Body of pancreas (tissue), 4 donors: ENCODE data around the gene DNAJC7.

Experiments used
- POLR2A ChIP-seq, 3 donors: fragments of 450-650 bp; IDR thresholded peaks; one replicate each; pipeline ENCODE4 v1.6.1; 2016; ENCODE audit warnings: antibody characterized with exemption in 3 of 3, mild to moderate bottlenecking in 2 of 3
- TF ChIP-seq, protein P1 (sequence below), 7 experiments: fragments of 450-650 bp in 4 of 7; fragments of 200-600 bp in 3 of 7; sonication (generic) in 3 of 7; IDR thresholded peaks; one replicate each; pipeline ENCODE4 v1.5.1; 2016 to 2019; ENCODE audit warnings: antibody characterized with exemption in 7 of 7

DNA sequence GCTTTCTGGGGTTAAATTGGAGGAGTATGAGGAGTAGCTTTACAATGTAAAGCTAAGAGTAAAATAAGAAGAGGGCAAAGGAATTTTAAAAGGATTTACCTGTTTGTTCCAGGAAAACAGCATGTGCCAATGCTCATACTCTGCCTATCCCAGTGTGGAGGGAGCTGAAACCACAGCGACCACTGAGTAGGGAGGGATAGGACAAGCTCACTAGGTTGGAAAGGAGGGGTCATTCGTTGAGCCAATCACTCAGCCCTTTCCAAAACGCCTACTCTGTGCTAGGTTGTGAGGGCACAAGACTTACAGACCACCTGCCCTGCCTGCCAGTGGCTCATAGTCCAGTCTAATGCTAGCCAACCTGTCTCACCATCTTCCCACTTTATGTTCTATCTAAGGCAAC lies 1.1 kb upstream of the DNAJC7 start:
- TF ChIP-seq, protein P1, sequence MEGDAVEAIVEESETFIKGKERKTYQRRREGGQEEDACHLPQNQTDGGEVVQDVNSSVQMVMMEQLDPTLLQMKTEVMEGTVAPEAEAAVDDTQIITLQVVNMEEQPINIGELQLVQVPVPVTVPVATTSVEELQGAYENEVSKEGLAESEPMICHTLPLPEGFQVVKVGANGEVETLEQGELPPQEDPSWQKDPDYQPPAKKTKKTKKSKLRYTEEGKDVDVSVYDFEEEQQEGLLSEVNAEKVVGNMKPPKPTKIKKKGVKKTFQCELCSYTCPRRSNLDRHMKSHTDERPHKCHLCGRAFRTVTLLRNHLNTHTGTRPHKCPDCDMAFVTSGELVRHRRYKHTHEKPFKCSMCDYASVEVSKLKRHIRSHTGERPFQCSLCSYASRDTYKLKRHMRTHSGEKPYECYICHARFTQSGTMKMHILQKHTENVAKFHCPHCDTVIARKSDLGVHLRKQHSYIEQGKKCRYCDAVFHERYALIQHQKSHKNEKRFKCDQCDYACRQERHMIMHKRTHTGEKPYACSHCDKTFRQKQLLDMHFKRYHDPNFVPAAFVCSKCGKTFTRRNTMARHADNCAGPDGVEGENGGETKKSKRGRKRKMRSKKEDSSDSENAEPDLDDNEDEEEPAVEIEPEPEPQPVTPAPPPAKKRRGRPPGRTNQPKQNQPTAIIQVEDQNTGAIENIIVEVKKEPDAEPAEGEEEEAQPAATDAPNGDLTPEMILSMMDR (IDR thresholded peaks at IDR 0.05), result no peak
- no peak for TF ChIP-seq POLR2A (IDR thresholded peaks at IDR 0.05)
